Fibroblast of lung (primary cell): Measurements from ENCODE around the gene HAPSTR1.

Experiments
- CTCF ChIP-seq, 2 donors: IDR thresholded peaks in 1 of 2; conservative IDR thresholded peaks in 1 of 2; 1 replicate in 1 of 2; 2 replicates in 1 of 2; pipeline ENCODE4 v1.5.1; 2011 to 2012; ENCODE audit warnings: low read length in 2 of 2, control low read depth in 1 of 2, inconsistent platforms in 1 of 2, low read depth in 1 of 2, mild to moderate bottlenecking in 1 of 2
- EZH2 ChIP-seq: IDR thresholded peaks from 2 replicates; pipeline ENCODE4 v1.5.1; 2012; ENCODE audit warnings: low read length, control low read depth, mild to moderate bottlenecking; ENCODE audit errors: missing control alignments

DNA sequence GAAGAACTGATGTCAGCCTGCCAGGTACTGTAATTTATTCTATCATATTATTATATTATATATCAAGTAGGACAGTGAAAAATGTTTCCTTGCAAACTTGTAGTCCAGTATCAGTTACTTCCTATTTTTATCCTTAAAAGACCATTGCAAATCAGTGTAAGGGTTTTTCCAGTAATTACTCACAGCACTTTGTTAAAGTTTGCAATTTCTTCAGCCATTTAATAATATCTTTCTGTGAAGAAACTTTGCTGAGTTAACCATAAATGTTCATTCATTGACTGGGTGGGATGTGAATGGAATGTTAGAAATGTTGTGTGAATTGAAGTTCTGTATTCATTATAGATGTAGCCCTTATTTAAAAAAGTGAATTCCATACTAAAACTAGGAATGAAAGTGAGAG lies 26.7 kb downstream of the HAPSTR1 start:
- TF ChIP-seq CTCF (conservative IDR thresholded peaks at IDR 0.05 in 1 of 2, IDR thresholded peaks at IDR 0.05 in 1 of 2; ENCODE audit: low read depth in 1 of 2, low read length in 2 of 2) (no peak), EZH2 (no peak)
